Epithelial cell of prostate (primary cell): ENCODE measurements around the gene DCANP1.

Experiments used
- DNase-seq: peaks from one replicate; pipeline ENCODE4 v3.0.0-alpha.2; 2011; ENCODE audit warnings: low read depth, low spot score
- H3K27ac ChIP-seq: fragments of 450-650 bp; 2 replicates; pipeline ENCODE4 v1.5.1; 2017; ENCODE audit warnings: mild to moderate bottlenecking

The DCANP1 gene

GRCh38 chr5:135428586-135428985 lies 18.6 kb downstream of the DCANP1 start:
- no peak overlapping the region for H3K27ac ChIP-seq
- DNase-seq: no peak

- DNase-seq: no peak
- H3K27ac ChIP-seq: no peak overlapping the region
Measured at GRCh38 chr5:135426102-135427082, 20.8 kb downstream of the DCANP1 start.

- H3K27ac ChIP-seq: no peak overlapping the region
Measured at GRCh38 chr5:135425641-135426040, 21.5 kb downstream of the DCANP1 start.

GRCh38 chr5:135423846-135424168 lies 23.3 kb downstream of the DCANP1 start:
- no peak overlapping the region for H3K27ac ChIP-seq
- DNase-seq: no peak

More at GRCh38 chr5:135425641-135426040, 21.5 kb downstream of the DCANP1 start:
- no peak for DNase-seq

- H3K27ac ChIP-seq: no peak overlapping the region
- no peak for DNase-seq
Measured at GRCh38 chr5:135423146-135423845, 23.9 kb downstream of the DCANP1 start.

- no peak for DNase-seq
- H3K27ac ChIP-seq: no peak overlapping the region
Measured at GRCh38 chr5:135422419-135422818, 24.7 kb downstream of the DCANP1 start.

GRCh38 chr5:135417083-135417482 lies 30.1 kb downstream of the DCANP1 start:
- H3K27ac ChIP-seq: no peak overlapping the region

GRCh38 chr5:135405082-135405481 lies 42.1 kb downstream of the DCANP1 start:
- no peak for DNase-seq
- H3K27ac ChIP-seq: no peak overlapping the region

More at GRCh38 chr5:135417083-135417482, 30.1 kb downstream of the DCANP1 start:
- no peak for DNase-seq

GRCh38 chr5:135402031-135402430 lies 45.1 kb downstream of the DCANP1 start:
- no peak overlapping the region for H3K27ac ChIP-seq
- DNase-seq: no peak

GRCh38 chr5:135400866-135401265 lies 46.3 kb downstream of the DCANP1 start:
- no peak overlapping the region for H3K27ac ChIP-seq
- no peak for DNase-seq

GRCh38 chr5:135399794-135400542 lies 47.2 kb downstream of the DCANP1 start:
- no peak for DNase-seq
- H3K27ac ChIP-seq: peak overlapping the region; percentile 88

- DNase-seq: no peak
Measured at GRCh38 chr5:135398855-135399793, 48.0 kb downstream of the DCANP1 start, which contains the start of gene MACROH2A1. Gene MACROH2A1 (minus strand): TSS chr5:135399231. CDS start chr5:135389093, 10,138 bp downstream.

GRCh38 chr5:135398160-135398854 lies 48.8 kb downstream of the DCANP1 start:
- peak overlapping the region; percentile 88 for H3K27ac ChIP-seq
- DNase-seq: no peak

More at GRCh38 chr5:135398855-135399793, 48.0 kb downstream of the DCANP1 start, which contains the start of gene MACROH2A1:
- H3K27ac ChIP-seq: peak within 1 kb of the TSS; percentile 88

GRCh38 chr5:135397084-135397483 lies 50.1 kb downstream of the DCANP1 start:
- DNase-seq: no peak
- peak overlapping the region; percentile 88 for H3K27ac ChIP-seq

- no peak for DNase-seq
- peak overlapping the region; percentile 88 for H3K27ac ChIP-seq
Measured at GRCh38 chr5:135396459-135397055, 50.6 kb downstream of the DCANP1 start.

- no peak for DNase-seq
- H3K27ac ChIP-seq: no peak overlapping the region
Measured at GRCh38 chr5:135395866-135396265, 51.3 kb downstream of the DCANP1 start.

GRCh38 chr5:135395451-135395850 lies 51.7 kb downstream of the DCANP1 start:
- no peak for DNase-seq
- H3K27ac ChIP-seq: no peak overlapping the region
